Lower lobe of right lung (tissue), 2 donors: ENCODE measurements around the gene TNFRSF8. TPM values are rescaled to one million over a fixed set of nuclear protein-coding genes. Genes with fewer than 3 reads are reported as not detected.
A peak's percentile ranks its signal among the peaks of the same experiment; 100 is the strongest.

Experiments used
- ATAC-seq, 2 donors: fragments of 200-7000 bp; cut with Tn5 transposase; one replicate each; pipeline ENCODE4 v1.9.1; 2020 to 2022; ENCODE audit warnings: mild to moderate bottlenecking in 2 of 2, moderate library complexity in 2 of 2
- DNase-seq: peaks from one replicate; pipeline ENCODE4 v3.0.0-alpha.2; 2020
- H3K27ac ChIP-seq: fragments of 200-600 bp; one replicate; pipeline ENCODE4 v1.8.0; 2022
- H3K27me3 ChIP-seq: fragments of 200-600 bp; one replicate; pipeline ENCODE4 v1.8.0; 2022; ENCODE audit warnings: low read depth
- H3K36me3 ChIP-seq: fragments of 200-600 bp; one replicate; pipeline ENCODE4 v1.8.0; 2022; ENCODE audit warnings: mild to moderate bottlenecking
- H3K4me1 ChIP-seq: fragments of 200-600 bp; one replicate; pipeline ENCODE4 v1.8.0; 2022
- H3K4me3 ChIP-seq: fragments of 200-600 bp; one replicate; pipeline ENCODE4 v1.8.0; 2022; ENCODE audit warnings: mild to moderate bottlenecking
- H3K9me3 ChIP-seq: fragments of 200-600 bp; one replicate; pipeline ENCODE4 v1.8.0; 2022
- CTCF ChIP-seq: fragments of 200-600 bp; IDR thresholded peaks from one replicate; pipeline ENCODE4 v1.8.0; 2022; ENCODE audit warnings: antibody characterized with exemption, mild to moderate bottlenecking
- intact Hi-C: fragments of 100-400 bp; cut with DNase I; formaldehyde crosslinking; loops from one replicate; pipeline ENCODE4 v1.11.0; 2022
- total RNA-seq: library from RNA; stranded (reverse); fragmentation: NEBNext Ultra II Directional; extraction: Animal tissue kit (Norgen Biotek cat#: 25700); gene quantifications from one replicate; pipeline ENCODE4 v1.2.1, GENCODE V29; 2021
- donor health status: DM: no; HTN: yes; CAD: no; lungs with severe emphysema.

Gene TNFRSF8
- total RNA-seq, 1 donor from 2014 or later, result 2.7 TPM

- DNase-seq (peak; percentile 43), ATAC-seq (no peak)
- H3K4me3 ChIP-seq, result no peak overlapping the region
- no peaks in the 10 kb centered on the region for H3K36me3 ChIP-seq
- intact Hi-C loops, result no loop called here
- peaks cover 52% of the 10 kb centered on the region for H3K4me1 ChIP-seq
- no peaks in the 10 kb centered on the region for H3K27me3 ChIP-seq
- no peak for TF ChIP-seq CTCF
- H3K9me3 ChIP-seq, result no peaks in the 10 kb centered on the region
- no peak overlapping the region for H3K27ac ChIP-seq
These were observed 71.6 kb downstream of the TNFRSF8 start for GRCh38 chr1:12134716-12135115.

GRCh38 chr1:12135612-12136011, 72.5 kb downstream of the TNFRSF8 start:
- Histone ChIP-seq H3K9me3 (no peaks in the 10 kb centered on the region), H3K36me3 (no peaks in the 10 kb centered on the region), H3K27ac (no peak overlapping the region), H3K27me3 (no peaks in the 10 kb centered on the region), H3K4me3 (no peak overlapping the region), H3K4me1 (peaks cover 49% of the 10 kb centered on the region)
- no peak for TF ChIP-seq CTCF
- DNase-seq (no peak), ATAC-seq (peak; percentile 27 to 69)
- intact Hi-C loops, result no loop called here

GRCh38 chr1:12136916-12137610, 74.0 kb downstream of the TNFRSF8 start:
- peaks cover 41% of the 10 kb centered on the region for H3K4me1 ChIP-seq
- no peaks in the 10 kb centered on the region for H3K27me3 ChIP-seq
- DNase-seq (peak; percentile 38), ATAC-seq (peak in 1 of 2 donors; percentile 69)
- no peak overlapping the region for H3K27ac ChIP-seq
- no peak for TF ChIP-seq CTCF
- no peaks in the 10 kb centered on the region for H3K36me3 ChIP-seq
- H3K9me3 ChIP-seq, result no peaks in the 10 kb centered on the region
- H3K4me3 ChIP-seq, result no peak overlapping the region
- intact Hi-C loops, result no loop called here

- no peak for TF ChIP-seq CTCF
- no peaks in the 10 kb centered on the region for H3K27me3 ChIP-seq
- no peaks in the 10 kb centered on the region for H3K9me3 ChIP-seq
- ATAC-seq (no peak), DNase-seq (no peak)
- H3K27ac ChIP-seq, result no peak overlapping the region
- no peaks in the 10 kb centered on the region for H3K36me3 ChIP-seq
- H3K4me1 ChIP-seq, result peaks cover 40% of the 10 kb centered on the region
- no peak overlapping the region for H3K4me3 ChIP-seq
- intact Hi-C loops, result no loop called here
These were observed 75.4 kb downstream of the TNFRSF8 start for GRCh38 chr1:12138196-12139168.

GRCh38 chr1:12140016-12140415, 76.9 kb downstream of the TNFRSF8 start:
- H3K4me3 ChIP-seq, result no peak overlapping the region
- TF ChIP-seq CTCF, result no peak
- no peaks in the 10 kb centered on the region for H3K27me3 ChIP-seq
- H3K9me3 ChIP-seq, result no peaks in the 10 kb centered on the region
- peaks cover 51% of the 10 kb centered on the region for H3K4me1 ChIP-seq
- ATAC-seq (no peak), DNase-seq (no peak)
- no peak overlapping the region for H3K27ac ChIP-seq
- intact Hi-C loops, result no loop called here
- H3K36me3 ChIP-seq, result no peaks in the 10 kb centered on the region
